NCI-H510A treated with DMSO at 0.1 percent for 48 hours (cell line): ENCODE data around the gene NRSN2.

ENCODE experiments used
- DNase-seq: peaks from one replicate; lab custom pipeline; 2025; lab: John Stamatoyannopoulos, UW

The NRSN2 gene

GRCh38 chr20:397432-398237 lies 50.7 kb downstream of the NRSN2 start:
- no peak for DNase-seq

- no peak for DNase-seq
Measured at GRCh38 chr20:399182-399707, 52.3 kb downstream of the NRSN2 start.

GRCh38 chr20:400128-400453 lies 53.2 kb downstream of the NRSN2 start:
- DNase-seq = no peak

GRCh38 chr20:400454-401275 lies 53.8 kb downstream of the NRSN2 start:
- no peak for DNase-seq

GRCh38 chr20:401682-402495 lies 55.0 kb downstream of the NRSN2 start:
- no peak for DNase-seq

- DNase-seq = no peak
Measured at GRCh38 chr20:402496-402885, 55.6 kb downstream of the NRSN2 start.

GRCh38 chr20:402898-403581 lies 56.1 kb downstream of the NRSN2 start:
- no peak for DNase-seq

- no peak for DNase-seq
Measured at GRCh38 chr20:403582-403957, 56.7 kb downstream of the NRSN2 start.

GRCh38 chr20:404088-404487 lies 57.2 kb downstream of the NRSN2 start:
- no peak for DNase-seq
